Right renal pelvis (tissue), 4 donors: Measurements from ENCODE around the gene EHMT1. TPM values are rescaled to one million over a fixed set of nuclear protein-coding genes. Genes with fewer than 3 reads are reported as not detected.

ENCODE experiments used
- DNase-seq, 4 donors: peaks; one replicate each; pipeline ENCODE4 v3.0.0-alpha.2; 2013; ENCODE audit warnings: low read depth in 4 of 4, low spot score in 3 of 4, missing footprints in 1 of 4
- polyA plus RNA-seq, 4 donors: library from polyadenylated mRNA; unstranded; fragments of 120-200 nt; gene quantifications; one replicate each; pipeline ENCODE4 v1.2.1, GENCODE V29; 2013; ENCODE audit not compliant: insufficient read length in 4 of 4

EHMT1 gene
- polyA plus RNA-seq, 4 donors = 62.6 to 73.2 (median 71.3) TPM

GRCh38 chr9:137642118-137642601 lies 23.4 kb downstream of the EHMT1 start:
- DNase-seq = no peak

GRCh38 chr9:137642892-137643291 lies 24.1 kb downstream of the EHMT1 start:
- no peak for DNase-seq

- DNase-seq = no peak
Measured at GRCh38 chr9:137643921-137644320, 25.1 kb downstream of the EHMT1 start.

GRCh38 chr9:137645211-137645610 lies 26.4 kb downstream of the EHMT1 start:
- DNase-seq = no peak

- no peak for DNase-seq
Measured at GRCh38 chr9:137646341-137646740, 27.5 kb downstream of the EHMT1 start.

- no peak for DNase-seq
Measured at GRCh38 chr9:137647096-137647714, 28.4 kb downstream of the EHMT1 start.

GRCh38 chr9:137648396-137648795 lies 29.6 kb downstream of the EHMT1 start:
- DNase-seq = no peak

GRCh38 chr9:137649553-137649952 lies 30.7 kb downstream of the EHMT1 start:
- DNase-seq = no peak

- DNase-seq = no peak
Measured at GRCh38 chr9:137650259-137650658, 31.5 kb downstream of the EHMT1 start.

GRCh38 chr9:137650779-137651178 lies 32.0 kb downstream of the EHMT1 start:
- no peak for DNase-seq

GRCh38 chr9:137656416-137656815 lies 37.6 kb downstream of the EHMT1 start:
- no peak for DNase-seq

- no peak for DNase-seq
Measured at GRCh38 chr9:137657606-137658005, 38.8 kb downstream of the EHMT1 start.

- no peak for DNase-seq
Measured at GRCh38 chr9:137658781-137659180, 40.0 kb downstream of the EHMT1 start.

GRCh38 chr9:137660144-137660543 lies 41.3 kb downstream of the EHMT1 start:
- no peak for DNase-seq

- DNase-seq = no peak
Measured at GRCh38 chr9:137663584-137663983, 44.8 kb downstream of the EHMT1 start.

- no peak for DNase-seq
Measured at GRCh38 chr9:137664676-137665075, 45.9 kb downstream of the EHMT1 start.

GRCh38 chr9:137665226-137665625 lies 46.4 kb downstream of the EHMT1 start:
- no peak for DNase-seq

- no peak for DNase-seq
Measured at GRCh38 chr9:137665697-137666512, 47.1 kb downstream of the EHMT1 start.

- no peak for DNase-seq
Measured at GRCh38 chr9:137666513-137666822, 47.7 kb downstream of the EHMT1 start.

GRCh38 chr9:137666955-137667670 lies 48.3 kb downstream of the EHMT1 start:
- no peak for DNase-seq

- DNase-seq = no peak
Measured at GRCh38 chr9:137668203-137668602, 49.4 kb downstream of the EHMT1 start.

- DNase-seq = no peak
Measured at GRCh38 chr9:137669261-137669672, 50.5 kb downstream of the EHMT1 start.
